Erythroblast (primary cell): Measurements from ENCODE around the gene MAST3.

Source experiments
- GATA1 ChIP-seq: IDR thresholded peaks from 2 replicates; pipeline ENCODE4 v1.6.1; 2011; ENCODE audit warnings: low read depth, mild to moderate bottlenecking, control low read depth, low read length, moderate library complexity
- POLR2A ChIP-seq: IDR thresholded peaks from 2 replicates; pipeline ENCODE4 v1.6.1; 2011; ENCODE audit warnings: mild to moderate bottlenecking, low read length

DNA sequence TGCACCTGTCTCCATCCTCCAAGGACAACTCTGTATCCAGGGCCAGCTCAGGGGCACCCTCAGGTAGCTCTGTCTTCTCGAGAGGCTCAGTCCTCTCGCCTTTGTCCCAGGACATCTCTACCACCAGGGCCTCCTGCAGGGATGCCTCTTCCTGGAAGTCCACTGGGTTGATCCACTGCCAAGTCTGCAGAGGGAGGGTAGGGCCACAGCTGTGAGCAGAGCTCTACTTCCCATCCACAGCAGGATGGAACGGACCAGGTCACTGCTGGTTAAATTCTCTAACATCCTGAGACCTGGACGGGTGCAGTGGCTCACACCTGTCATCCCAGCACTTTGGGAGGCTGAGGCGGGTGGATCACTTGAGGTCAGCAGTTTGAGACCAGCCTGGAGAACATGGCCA lies 37.7 kb upstream of the MAST3 start:
- TF ChIP-seq POLR2A (no peak), GATA1 (no peak)
